PC-3 (cell line): Measurements from ENCODE around the gene CPSF4.

ENCODE experiments used
- CTCF ChIP-seq: fragments of 300-600 bp; sonication (generic); conservative IDR thresholded peaks from 2 replicates; pipeline ENCODE4 v1.5.1; 2017; ENCODE audit warnings: antibody characterized with exemption, low read depth, mild to moderate bottlenecking, low read length
- EZH2 ChIP-seq: fragments of 300-600 bp; sonication (generic); IDR thresholded peaks from one replicate; pipeline ENCODE4 v1.6.1; 2017; ENCODE audit warnings: antibody characterized with exemption, mild to moderate bottlenecking, low read length; ENCODE audit not compliant: unreplicated experiment
- EZH2phosphoT487 ChIP-seq: fragments of 300-600 bp; sonication (generic); IDR thresholded peaks from 2 replicates; pipeline ENCODE4 v1.6.1; 2018; ENCODE audit warnings: mild to moderate bottlenecking, antibody characterized with exemption, low read length, borderline replicate concordance

DNA sequence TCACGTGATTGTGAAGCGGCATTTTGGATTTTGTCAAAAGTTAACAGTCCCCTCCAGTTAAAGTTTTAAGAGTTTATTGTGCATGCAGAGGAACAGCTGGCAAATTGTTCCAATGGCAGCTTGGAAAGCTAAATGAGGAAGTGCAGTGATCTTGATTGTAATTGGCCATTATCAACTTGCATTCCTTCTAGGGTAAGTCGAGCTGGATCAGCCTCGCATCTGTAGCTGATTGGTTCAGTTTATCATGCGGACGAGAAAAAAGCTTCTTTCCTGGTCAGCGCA lies 34.5 kb downstream of the CPSF4 start:
- TF ChIP-seq CTCF (no peak), EZH2 (no peak), EZH2phosphoT487 (no peak)
